HepG2 (cell line): ENCODE measurements around the gene TNNT3. TPM values are rescaled to one million over a fixed set of nuclear protein-coding genes. Genes with fewer than 3 reads are reported as not detected.
A peak's percentile ranks its signal among the peaks of the same experiment; 100 is the strongest.

Experiments used
- ATAC-seq: fragments of 200-7000 bp; cut with Tn5 transposase; 3 replicates; pipeline ENCODE4 v1.9.1; 2020; ENCODE audit warnings: mild to moderate bottlenecking, moderate library complexity
- BruUV-seq: library from RNA; stranded (reverse); fragments of 400-500 nt; replicated peaks from 2 replicates; lab custom pipeline; 2021; lab: Mats Ljungman, UMichigan
- CTCF ChIA-PET: fragments of 300-600 bp; formaldehyde crosslinking; extraction: SDS; loops from one replicate; lab custom pipeline; 2021; ENCODE audit warnings: low total read pairs, inconsistent platforms, low intra/inter-chr PET ratio; lab: Yijun Ruan, JAX
- POLR2A ChIA-PET: fragments of 350-600 bp; sonication (Branson Sonifier 250); formaldehyde crosslinking; loops from one replicate; lab custom pipeline; 2020; ENCODE audit warnings: antibody characterized with exemption, inconsistent platforms; lab: Yijun Ruan, JAX
- DNase-seq: peaks from one replicate; pipeline ENCODE4 v3.0.0-alpha.2; 2015; ENCODE audit warnings: low spot score
- FAIRE-seq: peaks from 3 replicates; lab custom pipeline; 2011; peaks lifted over from hg19 to GRCh38; lab: Jason Lieb, UNC
- H2AFZ ChIP-seq: one replicate; pipeline ENCODE4 v1.6.1; 2011; ENCODE audit warnings: low read length, inconsistent platforms
- H3K27ac ChIP-seq: fragments of 300-600 bp; 3 replicates; pipeline ENCODE4 v1.8.0; 2011; ENCODE audit warnings: mixed run types, mild to moderate bottlenecking, mixed read lengths, low read length, inconsistent platforms; ENCODE audit not compliant: insufficient read depth; ENCODE audit errors: extremely low read length
- H3K27me3 ChIP-seq, 2 experiments: fragments of 200-600 bp in 1 of 2; 2 replicates in 1 of 2; 3 replicates in 1 of 2; pipeline versions ENCODE4 v1.6.0 to v1.8.0; 2011; ENCODE audit warnings: low read length in 2 of 2, mild to moderate bottlenecking in 2 of 2, moderate library complexity in 2 of 2, inconsistent platforms in 1 of 2; ENCODE audit not compliant: insufficient read depth in 2 of 2, control insufficient read depth in 1 of 2
- H3K36me3 ChIP-seq, 2 experiments: fragments of 200-600 bp in 1 of 2; replicated peaks in 1 of 2; 2 replicates in 1 of 2; 3 replicates in 1 of 2; pipeline versions ENCODE4 v1.5.1 to v1.8.0; 2011; ENCODE audit warnings: low read length in 2 of 2, inconsistent platforms in 1 of 2; ENCODE audit not compliant: insufficient read depth in 2 of 2, control insufficient read depth in 1 of 2
- H3K4me1 ChIP-seq: 2 replicates; pipeline ENCODE4 v1.5.1; 2012; ENCODE audit warnings: low read length, inconsistent platforms; ENCODE audit not compliant: insufficient read depth
- H3K4me2 ChIP-seq: 2 replicates; pipeline ENCODE4 v1.6.0; 2011; ENCODE audit warnings: low read depth, low read length, inconsistent platforms
- H3K4me3 ChIP-seq, 3 experiments: fragments of 200-600 bp in 1 of 3; sonication (generic), shearing (Covaris generic) in 1 of 3; replicated peaks in 1 of 3; 2 replicates each; pipeline ENCODE4 v1.5.1; 2011 to 2016; ENCODE audit warnings: low read length in 3 of 3, inconsistent platforms in 2 of 3, low read depth in 2 of 3, mild to moderate bottlenecking in 2 of 3, control low read depth in 1 of 3, mixed read lengths in 1 of 3; ENCODE audit not compliant: insufficient read depth in 1 of 3
- H3K79me2 ChIP-seq: one replicate; pipeline ENCODE4 v1.6.1; 2011; ENCODE audit warnings: low read length, inconsistent platforms; ENCODE audit not compliant: insufficient read depth
- H3K9ac ChIP-seq: 2 replicates; pipeline ENCODE4 v1.6.0; 2011; ENCODE audit warnings: mild to moderate bottlenecking, low read depth, low read length, inconsistent platforms; ENCODE audit not compliant: insufficient read depth
- H3K9me3 ChIP-seq: 2 replicates; pipeline ENCODE4 v1.5.1; 2012; ENCODE audit warnings: mild to moderate bottlenecking, low read length
- H4K20me1 ChIP-seq: 2 replicates; pipeline ENCODE4 v1.6.0; 2011; ENCODE audit warnings: inconsistent platforms, mild to moderate bottlenecking, low read length, moderate library complexity; ENCODE audit not compliant: insufficient read depth
- ADNP ChIP-seq: sonication (generic); formaldehyde crosslinking; IDR thresholded peaks from 2 replicates; pipeline ENCODE4 v1.4.0; 2020; ENCODE audit warnings: missing genetic modification reagents
- IKZF4 ChIP-seq: sonication (generic); formaldehyde crosslinking; IDR thresholded peaks from 2 replicates; pipeline ENCODE4 v1.5.1; 2020; ENCODE audit warnings: borderline replicate concordance, mild to moderate bottlenecking, low read depth, missing genetic modification reagents; ENCODE audit errors: not compliant biosample characterization
- KDM2A ChIP-seq: sonication (generic); formaldehyde crosslinking; IDR thresholded peaks from 2 replicates; pipeline ENCODE4 v1.4.0; 2020; ENCODE audit warnings: low read depth, missing genetic modification reagents, borderline replicate concordance
- NFYC ChIP-seq: IDR thresholded peaks from 2 replicates; pipeline ENCODE4 v1.6.1; 2016; ENCODE audit warnings: missing genetic modification reagents, missing compliant biosample characterization
- NR1H2 ChIP-seq: sonication (generic); formaldehyde crosslinking; IDR thresholded peaks from 2 replicates; pipeline ENCODE4 v1.8.1; 2022; ENCODE audit warnings: low read depth, missing genetic modification reagents, borderline replicate concordance
- POLR2A ChIP-seq, 2 experiments: IDR thresholded peaks; 2 replicates each; pipeline ENCODE4 v1.6.1; 2011; ENCODE audit warnings: low read depth in 2 of 2, low read length in 2 of 2, mild to moderate bottlenecking in 1 of 2, moderate library complexity in 1 of 2; ENCODE audit not compliant: insufficient read depth in 1 of 2
- SIX4 ChIP-seq: sonication (generic); formaldehyde crosslinking; IDR thresholded peaks from 2 replicates; pipeline ENCODE4 v1.4.0; 2020; ENCODE audit warnings: missing genetic modification reagents
- ZFP91 ChIP-seq: sonication (generic); formaldehyde crosslinking; IDR thresholded peaks from 2 replicates; pipeline ENCODE4 v1.9.0; 2022; ENCODE audit warnings: missing genetic modification reagents, mild to moderate bottlenecking, borderline replicate concordance
- ZNF160 ChIP-seq: sonication (generic); formaldehyde crosslinking; IDR thresholded peaks from 2 replicates; pipeline ENCODE4 v1.8.0; 2022; ENCODE audit warnings: mild to moderate bottlenecking, inconsistent platforms, missing genetic modification reagents
- ZNF563 ChIP-seq: sonication (generic); formaldehyde crosslinking; IDR thresholded peaks from 2 replicates; pipeline ENCODE4 v1.8.0; 2022; ENCODE audit warnings: mild to moderate bottlenecking, moderate library complexity, missing genetic modification reagents
- ZNF713 ChIP-seq: sonication (generic); formaldehyde crosslinking; IDR thresholded peaks from 2 replicates; pipeline ENCODE4 v1.4.0; 2020; ENCODE audit warnings: mild to moderate bottlenecking, missing genetic modification reagents
- ZNF891 ChIP-seq: sonication (generic); formaldehyde crosslinking; IDR thresholded peaks from 2 replicates; pipeline ENCODE4 v1.5.0; 2020; ENCODE audit warnings: mild to moderate bottlenecking, missing genetic modification reagents
- whole genome bisulfite sequencing: methylation state at CpG from one replicate; pipeline ENCODE4 v1.1.6; 2017; ENCODE audit warnings: low lambda C conversion rate; 5-methylcytosine and 5-hydroxymethylcytosine counted together
- in situ Hi-C: cut with HindIII; loops from 2 replicates; pipeline ENCODE4 v1.10.0; 2017; ENCODE audit warnings: low pct_unique_long_range_greater_than_20kb; ENCODE audit not compliant: extremely low pct_ligation_motif_present
- intact Hi-C: fragments of 100-400 bp; cut with micrococcal nuclease; formaldehyde crosslinking; loops from one replicate; pipeline ENCODE4 v1.10.0; 2022; ENCODE audit not compliant: unreplicated experiment
- polyA plus RNA-seq, 8 experiments: library from polyadenylated mRNA; depleted of rRNA in 3 of 8; stranded (reverse) in 7 of 8; unstranded in 1 of 8; fragments of >200 nt; fragmentation: Illumina TruSeq in 4 of 8; extraction: Trizol in 4 of 8; gene quantifications; 2 replicates each; pipeline versions ENCODE4 v1.2.1 to v1.2.3, GENCODE V29; 2011 to 2016; ENCODE audit warnings: low read depth in 4 of 8, missing spikeins in 1 of 8, mixed read lengths in 1 of 8; ENCODE audit not compliant: insufficient read depth in 1 of 8
- total RNA-seq, 5 experiments: library from RNA; depleted of rRNA; stranded (reverse); fragments of >200 nt; fragmentation: Illumina TruSeq; extraction: Trizol; gene quantifications; 2 replicates each; pipeline ENCODE4 v1.2.3, GENCODE V29; 2016; ENCODE audit warnings: low read depth in 1 of 5
- TF ChIP-seq, protein P1 (sequence below): sonication (generic); formaldehyde crosslinking; IDR thresholded peaks from 2 replicates; pipeline ENCODE4 v1.8.1; 2023; ENCODE audit warnings: mild to moderate bottlenecking, inconsistent platforms, moderate library complexity, missing genetic modification reagents, borderline replicate concordance
- TF ChIP-seq, protein P2 (sequence below): IDR thresholded peaks from 2 replicates; pipeline ENCODE4 v1.6.1; 2018; ENCODE audit warnings: missing genetic modification reagents
- TF ChIP-seq, protein P3 (sequence below): sonication (generic); formaldehyde crosslinking; IDR thresholded peaks from 2 replicates; pipeline ENCODE4 v1.8.0; 2022; ENCODE audit warnings: missing genetic modification reagents, mild to moderate bottlenecking, moderate library complexity, borderline replicate concordance
- TF ChIP-seq, protein P4 (sequence below): sonication (generic); formaldehyde crosslinking; IDR thresholded peaks from 2 replicates; pipeline ENCODE4 v1.8.0; 2022; ENCODE audit warnings: missing genetic modification reagents, mild to moderate bottlenecking, borderline replicate concordance

TNNT3 gene
- total and polyA plus RNA-seq, 2 of the 13 experiments (the other 11 are each of a cell fraction or from before 2014, with no cell fraction given), result not detected

DNA sequence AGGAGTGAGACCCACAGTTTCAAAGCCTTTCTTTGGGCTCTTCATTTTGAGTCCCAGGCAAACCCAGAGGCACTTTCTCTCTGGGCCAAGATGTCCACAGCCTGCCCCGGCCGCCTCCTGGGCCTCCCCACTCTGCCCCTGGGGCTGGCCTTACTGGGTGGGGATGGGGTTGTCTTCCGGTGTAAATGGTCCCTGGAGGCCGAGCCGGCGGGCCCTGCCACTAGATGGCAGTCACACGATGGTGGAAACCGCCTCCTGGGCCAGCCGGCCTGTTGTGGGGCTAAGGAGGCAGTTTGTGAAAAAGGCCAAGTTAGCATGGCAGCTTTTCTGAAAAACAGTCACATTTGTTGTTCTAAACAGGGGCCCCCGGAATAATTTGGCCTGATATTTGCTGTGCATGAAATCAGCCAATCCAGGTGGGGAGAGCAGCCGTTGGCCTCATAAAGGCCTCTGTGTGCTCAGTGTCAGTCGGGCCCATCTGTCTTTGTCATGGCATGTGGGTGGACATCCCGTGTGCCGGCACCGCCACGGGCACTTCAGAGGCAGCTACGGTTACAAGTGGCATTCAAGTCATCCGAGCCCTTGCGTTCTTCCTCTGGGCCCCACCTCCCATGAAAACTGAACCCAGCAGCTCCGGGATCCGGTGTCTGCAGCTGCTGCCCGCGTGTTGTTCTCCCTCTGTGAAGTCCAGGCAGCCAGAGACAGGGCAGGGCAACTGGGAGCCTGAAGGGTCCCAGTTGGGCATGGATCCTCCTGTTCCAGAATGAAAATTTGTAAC, 34.2 kb downstream of the TNNT3 start:
- CTCF ChIA-PET, result interaction anchor here (0.8 to 2.6 kb wide), 4 partner anchors 68 to 197 kb away, joined by 3 to 45 read pairs (median 4); no protein-coding TSS in a partner anchor
- Histone ChIP-seq H3K27ac (no peak overlapping the region), H3K36me3 (no peaks in the 10 kb centered on the region), H3K79me2 (no peaks in the 10 kb centered on the region), H3K27me3 (no peaks in the 10 kb centered on the region), H3K9me3 (no peaks in the 10 kb centered on the region), H3K9ac (no peak overlapping the region), H3K4me2 (no peak overlapping the region), H3K4me1 (no peaks in the 10 kb centered on the region), H4K20me1 (no peaks in the 10 kb centered on the region), H3K4me3 (no peak overlapping the region), H2AFZ (no peak overlapping the region)
- DNase-seq (no peak), FAIRE-seq (peak; percentile 40), ATAC-seq (peak; percentile 30; the same call in 2 of the 3 replicates)
- POLR2A ChIA-PET, result interaction anchor here (0.6 to 4.5 kb wide), 8 partner anchors 9 to 197 kb away, joined by 3 to 37 read pairs (median 4); no protein-coding TSS in a partner anchor
- WGBS, result no CpG with 5 or more reads among the region's 23 CpGs
- no TSS peak for BruUV-seq
- in situ Hi-C loops, result no loop called here
- intact Hi-C loops, result no loop called here
- TF ChIP-seq KDM2A (CRISPR knock-in tag) (no peak), ZNF891 (CRISPR knock-in tag) (no peak), IKZF4 (CRISPR knock-in tag) (no peak), NFYC (no peak), ADNP (CRISPR knock-in tag) (no peak), ZNF563 (CRISPR knock-in tag) (no peak), ZFP91 (no peak), ZNF160 (CRISPR knock-in tag) (no peak), SIX4 (CRISPR knock-in tag) (no peak), ZNF713 (CRISPR knock-in tag) (no peak), POLR2A (IDR thresholded peaks at IDR 0.05; ENCODE audit: insufficient read depth in 1 of 2, low read depth in 2 of 2, low read length in 2 of 2) (no peak), NR1H2 (CRISPR knock-in tag) (no peak)
- TF ChIP-seq, protein P1, sequence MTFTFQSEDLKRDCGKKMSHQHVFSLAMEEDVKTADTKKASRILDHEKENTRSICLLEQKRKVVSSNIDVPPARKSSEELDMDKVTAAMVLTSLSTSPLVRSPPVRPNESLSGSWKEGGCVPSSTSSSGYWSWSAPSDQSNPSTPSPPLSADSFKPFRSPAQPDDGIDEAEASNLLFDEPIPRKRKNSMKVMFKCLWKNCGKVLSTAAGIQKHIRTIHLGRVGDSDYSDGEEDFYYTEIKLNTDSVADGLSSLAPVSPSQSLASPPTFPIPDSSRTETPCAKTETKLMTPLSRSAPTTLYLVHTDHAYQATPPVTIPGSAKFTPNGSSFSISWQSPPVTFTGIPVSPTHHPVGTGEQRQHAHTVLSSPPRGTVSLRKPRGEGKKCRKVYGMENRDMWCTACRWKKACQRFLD (CRISPR knock-in tag), result no peak
- TF ChIP-seq, protein P2, sequence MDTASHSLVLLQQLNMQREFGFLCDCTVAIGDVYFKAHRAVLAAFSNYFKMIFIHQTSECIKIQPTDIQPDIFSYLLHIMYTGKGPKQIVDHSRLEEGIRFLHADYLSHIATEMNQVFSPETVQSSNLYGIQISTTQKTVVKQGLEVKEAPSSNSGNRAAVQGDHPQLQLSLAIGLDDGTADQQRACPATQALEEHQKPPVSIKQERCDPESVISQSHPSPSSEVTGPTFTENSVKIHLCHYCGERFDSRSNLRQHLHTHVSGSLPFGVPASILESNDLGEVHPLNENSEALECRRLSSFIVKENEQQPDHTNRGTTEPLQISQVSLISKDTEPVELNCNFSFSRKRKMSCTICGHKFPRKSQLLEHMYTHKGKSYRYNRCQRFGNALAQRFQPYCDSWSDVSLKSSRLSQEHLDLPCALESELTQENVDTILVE, result no peak
- TF ChIP-seq, protein P3, sequence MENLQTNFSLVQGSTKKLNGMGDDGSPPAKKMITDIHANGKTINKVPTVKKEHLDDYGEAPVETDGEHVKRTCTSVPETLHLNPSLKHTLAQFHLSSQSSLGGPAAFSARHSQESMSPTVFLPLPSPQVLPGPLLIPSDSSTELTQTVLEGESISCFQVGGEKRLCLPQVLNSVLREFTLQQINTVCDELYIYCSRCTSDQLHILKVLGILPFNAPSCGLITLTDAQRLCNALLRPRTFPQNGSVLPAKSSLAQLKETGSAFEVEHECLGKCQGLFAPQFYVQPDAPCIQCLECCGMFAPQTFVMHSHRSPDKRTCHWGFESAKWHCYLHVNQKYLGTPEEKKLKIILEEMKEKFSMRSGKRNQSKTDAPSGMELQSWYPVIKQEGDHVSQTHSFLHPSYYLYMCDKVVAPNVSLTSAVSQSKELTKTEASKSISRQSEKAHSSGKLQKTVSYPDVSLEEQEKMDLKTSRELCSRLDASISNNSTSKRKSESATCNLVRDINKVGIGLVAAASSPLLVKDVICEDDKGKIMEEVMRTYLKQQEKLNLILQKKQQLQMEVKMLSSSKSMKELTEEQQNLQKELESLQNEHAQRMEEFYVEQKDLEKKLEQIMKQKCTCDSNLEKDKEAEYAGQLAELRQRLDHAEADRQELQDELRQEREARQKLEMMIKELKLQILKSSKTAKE (CRISPR knock-in tag), result no peak
- TF ChIP-seq, protein P4, sequence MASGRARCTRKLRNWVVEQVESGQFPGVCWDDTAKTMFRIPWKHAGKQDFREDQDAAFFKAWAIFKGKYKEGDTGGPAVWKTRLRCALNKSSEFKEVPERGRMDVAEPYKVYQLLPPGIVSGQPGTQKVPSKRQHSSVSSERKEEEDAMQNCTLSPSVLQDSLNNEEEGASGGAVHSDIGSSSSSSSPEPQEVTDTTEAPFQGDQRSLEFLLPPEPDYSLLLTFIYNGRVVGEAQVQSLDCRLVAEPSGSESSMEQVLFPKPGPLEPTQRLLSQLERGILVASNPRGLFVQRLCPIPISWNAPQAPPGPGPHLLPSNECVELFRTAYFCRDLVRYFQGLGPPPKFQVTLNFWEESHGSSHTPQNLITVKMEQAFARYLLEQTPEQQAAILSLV (CRISPR knock-in tag), result no peak
